ENCODE results near the gene HOXA7.

DNA sequence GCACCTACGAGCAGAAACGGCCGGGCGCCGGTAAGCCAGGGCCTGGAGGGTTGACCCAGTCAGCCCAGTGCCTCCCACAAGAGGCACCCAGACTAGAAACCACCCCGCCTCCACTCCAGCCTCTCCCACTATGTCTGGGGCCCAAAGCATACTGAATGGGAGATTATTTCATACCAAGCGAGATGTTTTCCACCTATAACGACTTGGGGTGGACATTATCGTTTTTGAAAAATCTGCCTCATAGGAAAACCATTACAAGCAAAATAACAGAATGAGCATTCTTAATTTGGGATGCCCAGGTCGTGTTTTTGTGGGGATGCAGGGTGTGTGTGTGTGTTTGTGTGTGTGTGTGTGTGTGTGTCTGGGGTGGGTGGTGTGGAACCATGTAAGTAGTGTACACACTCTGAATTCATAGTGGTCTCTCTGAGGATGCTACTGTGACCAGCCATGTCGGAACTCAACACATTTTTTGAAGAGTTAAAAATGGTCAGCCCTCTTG, 10.5 kb downstream of the HOXA7 start:
- no peak for TF ChIP-seq YY1 (IDR thresholded peaks at IDR 0.05; ENCODE audit: insufficient read depth, insufficient read length)
- TF ChIP-seq ZNF274 (IDR thresholded peaks at IDR 0.05; ENCODE audit: low read depth, low read length): no peak
- no peak for TF ChIP-seq SUZ12 (IDR thresholded peaks at IDR 0.05; ENCODE audit: extremely low read depth, insufficient read depth, insufficient read length)

Data from NT2/D1 (cell line).